WTC11 (cell line): ENCODE data around the gene PPP1R27. TPM values are rescaled to one million over a fixed set of nuclear protein-coding genes. Genes with fewer than 3 reads are reported as not detected.

ENCODE experiments used
- ATAC-seq: fragments of 200-7000 bp; cut with Tn5 transposase; 2 replicates; pipeline ENCODE4 v1.10.0; 2021; ENCODE audit warnings: mild to moderate bottlenecking, moderate library complexity
- CTCF ChIA-PET: fragments of 300-600 bp; sonication (Branson Sonifier 250); formaldehyde crosslinking; loops from one replicate; lab custom pipeline; 2021; ENCODE audit warnings: antibody characterized with exemption; lab: Charles Lee
- POLR2A ChIA-PET: fragments of 350-600 bp; sonication (Branson Sonifier 250); formaldehyde crosslinking; loops from one replicate; lab custom pipeline; 2021; ENCODE audit warnings: antibody characterized with exemption; lab: Charles Lee
- DNase-seq: peaks from one replicate; pipeline ENCODE4 v3.0.0; 2021; ENCODE audit warnings: low spot score
- H3K27ac Mint-ChIP-seq: 2 replicates; pipeline ENCODE4 v1.8.0; 2021; ENCODE audit warnings: mixed read lengths
- H3K27me3 Mint-ChIP-seq: 2 replicates; pipeline ENCODE4 v1.8.0; 2021; ENCODE audit warnings: low read depth, mild to moderate bottlenecking, moderate library complexity, mixed read lengths
- H3K36me3 Mint-ChIP-seq: 2 replicates; pipeline ENCODE4 v1.8.0; 2021; ENCODE audit warnings: mixed read lengths
- H3K4me1 Mint-ChIP-seq: 2 replicates; pipeline ENCODE4 v1.8.0; 2022; ENCODE audit warnings: mixed read lengths
- H3K4me3 Mint-ChIP-seq: 2 replicates; pipeline ENCODE4 v1.8.0; 2021; ENCODE audit warnings: mild to moderate bottlenecking, moderate library complexity, mixed read lengths
- H3K9me3 Mint-ChIP-seq: 2 replicates; pipeline ENCODE4 v1.8.0; 2021; ENCODE audit warnings: mixed read lengths
- FOXK1 ChIP-seq: sonication (generic); formaldehyde crosslinking; IDR thresholded peaks from 2 replicates; pipeline ENCODE4 v1.8.0; 2022; ENCODE audit warnings: mild to moderate bottlenecking, moderate library complexity, missing genetic modification reagents
- GTF2I ChIP-seq: fragments of 250-450 bp; sonication (Bioruptor Pico); conservative IDR thresholded peaks from 2 replicates; pipeline ENCODE4 v1.4.0; 2021; ENCODE audit warnings: mild to moderate bottlenecking
- NFATC4 ChIP-seq: fragments of 250-450 bp; sonication (Bioruptor Pico); IDR thresholded peaks from 2 replicates; pipeline ENCODE4 v1.9.0; 2021; ENCODE audit warnings: mild to moderate bottlenecking
- NFE2L1 ChIP-seq: sonication (generic); formaldehyde crosslinking; IDR thresholded peaks from 2 replicates; pipeline ENCODE4 v1.8.1; 2023; ENCODE audit warnings: missing genetic modification reagents
- NR1H2 ChIP-seq: sonication (generic); formaldehyde crosslinking; IDR thresholded peaks from 2 replicates; pipeline ENCODE4 v1.9.0; 2021; ENCODE audit warnings: mild to moderate bottlenecking, moderate library complexity, missing genetic modification reagents
- RORB ChIP-seq: fragments of 250-450 bp; sonication (Bioruptor Pico); IDR thresholded peaks from 2 replicates; pipeline ENCODE4 v1.9.0; 2021; ENCODE audit warnings: mild to moderate bottlenecking
- SMAD3 ChIP-seq: sonication (generic); formaldehyde crosslinking; IDR thresholded peaks from 2 replicates; pipeline ENCODE4 v1.8.0; 2022; ENCODE audit warnings: missing genetic modification reagents, mild to moderate bottlenecking, borderline replicate concordance
- TEAD1 ChIP-seq: sonication (generic); formaldehyde crosslinking; IDR thresholded peaks from 2 replicates; pipeline ENCODE4 v1.8.0; 2022; ENCODE audit warnings: mild to moderate bottlenecking, missing genetic modification reagents
- ZBTB43 ChIP-seq: sonication (generic); formaldehyde crosslinking; IDR thresholded peaks from 2 replicates; pipeline ENCODE4 v1.8.1; 2023; ENCODE audit warnings: mild to moderate bottlenecking, missing genetic modification reagents
- ZNF121 ChIP-seq: sonication (generic); formaldehyde crosslinking; IDR thresholded peaks from 2 replicates; pipeline ENCODE4 v1.8.0; 2023; ENCODE audit warnings: missing genetic modification reagents
- total RNA-seq: library from RNA; stranded (reverse); gene quantifications from 3 replicates; pipeline ENCODE4 v1.2.3, GENCODE V29; 2021
- TF ChIP-seq, protein P1 (sequence below): sonication (generic); formaldehyde crosslinking; IDR thresholded peaks from 2 replicates; pipeline ENCODE4 v1.8.1; 2023; ENCODE audit warnings: mild to moderate bottlenecking, missing genetic modification reagents, moderate library complexity
- TF ChIP-seq, protein P2 (sequence below): sonication (generic); formaldehyde crosslinking; IDR thresholded peaks from 2 replicates; pipeline ENCODE4 v1.8.1; 2022; ENCODE audit warnings: low read depth, missing genetic modification reagents, borderline replicate concordance
- TF ChIP-seq, protein P3 (sequence below): sonication (generic); formaldehyde crosslinking; IDR thresholded peaks from 2 replicates; pipeline ENCODE4 v1.8.1; 2022; ENCODE audit warnings: low read depth, mild to moderate bottlenecking, moderate library complexity, missing genetic modification reagents, borderline replicate concordance
- TF ChIP-seq, protein P4 (sequence below): sonication (generic); formaldehyde crosslinking; IDR thresholded peaks from 2 replicates; pipeline ENCODE4 v1.8.0; 2022; ENCODE audit warnings: mild to moderate bottlenecking, missing genetic modification reagents
- TF ChIP-seq, protein P5 (sequence below): sonication (generic); formaldehyde crosslinking; IDR thresholded peaks from 2 replicates; pipeline ENCODE4 v1.8.1; 2023; ENCODE audit warnings: mild to moderate bottlenecking, moderate library complexity, missing genetic modification reagents
- TF ChIP-seq, protein P6 (sequence below): sonication (generic); formaldehyde crosslinking; IDR thresholded peaks from 2 replicates; pipeline ENCODE4 v1.8.1; 2022; ENCODE audit warnings: mild to moderate bottlenecking, moderate library complexity, missing genetic modification reagents
- TF ChIP-seq, protein P7 (sequence below): sonication (generic); formaldehyde crosslinking; conservative IDR thresholded peaks from 2 replicates; pipeline ENCODE4 v1.8.1; 2023; ENCODE audit warnings: mild to moderate bottlenecking, low read depth, missing genetic modification reagents, moderate library complexity

The PPP1R27 gene
- total RNA-seq, 1 experiment from 2014 or later = not detected

DNA sequence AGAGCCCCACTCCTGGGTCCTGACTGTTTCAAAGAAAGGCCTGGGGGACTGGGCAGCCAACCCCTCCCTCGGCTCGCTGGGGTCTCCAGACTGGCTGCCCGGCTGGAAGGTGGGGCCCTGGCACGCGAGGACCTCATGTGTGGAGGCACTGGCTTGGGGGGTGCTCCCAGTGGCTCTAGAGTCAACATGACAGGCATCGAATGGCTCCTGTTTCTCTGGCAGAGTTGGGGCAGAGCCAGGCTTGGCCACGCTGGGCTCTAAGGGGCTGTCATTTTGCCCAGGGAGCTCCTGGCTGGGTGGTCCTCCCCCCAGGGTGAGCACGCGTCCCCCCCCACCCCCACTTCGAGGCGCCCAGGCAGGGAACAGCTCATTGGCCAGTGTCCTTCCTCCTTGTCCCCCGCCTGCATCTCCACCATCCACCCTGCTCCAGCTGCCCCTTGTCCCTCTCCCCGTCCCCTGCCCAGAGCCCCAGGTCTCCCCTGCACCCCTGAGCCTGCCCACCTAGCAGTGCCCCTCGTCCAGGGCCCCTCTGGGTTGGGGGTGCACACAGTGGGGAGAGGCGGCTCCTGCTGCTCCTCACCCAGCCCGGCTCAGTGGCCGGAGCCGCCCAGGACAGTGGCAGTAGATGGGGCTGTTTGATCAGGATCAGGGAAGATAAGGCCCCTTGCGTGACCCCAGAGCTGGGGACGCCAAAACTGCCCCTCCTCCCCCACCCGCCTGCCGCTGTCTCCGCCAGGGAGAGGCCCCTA lies 28.2 kb downstream of the PPP1R27 start:
- Mint-ChIP-seq H3K27ac (no peak overlapping the region), H3K36me3 (no peaks in the 10 kb centered on the region), H3K4me1 (no peaks in the 10 kb centered on the region), H3K4me3 (no peak overlapping the region), H3K9me3 (no peaks in the 10 kb centered on the region), H3K27me3 (peaks cover 47% of the 10 kb centered on the region)
- no peak for TF ChIP-seq NFE2L1 (CRISPR knock-in tag)
- TF ChIP-seq, protein P1, sequence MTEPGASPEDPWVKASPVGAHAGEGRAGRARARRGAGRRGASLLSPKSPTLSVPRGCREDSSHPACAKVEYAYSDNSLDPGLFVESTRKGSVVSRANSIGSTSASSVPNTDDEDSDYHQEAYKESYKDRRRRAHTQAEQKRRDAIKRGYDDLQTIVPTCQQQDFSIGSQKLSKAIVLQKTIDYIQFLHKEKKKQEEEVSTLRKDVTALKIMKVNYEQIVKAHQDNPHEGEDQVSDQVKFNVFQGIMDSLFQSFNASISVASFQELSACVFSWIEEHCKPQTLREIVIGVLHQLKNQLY = no peak
- TF ChIP-seq GTF2I = no peak
- no peak for TF ChIP-seq TEAD1
- TF ChIP-seq, protein P2, sequence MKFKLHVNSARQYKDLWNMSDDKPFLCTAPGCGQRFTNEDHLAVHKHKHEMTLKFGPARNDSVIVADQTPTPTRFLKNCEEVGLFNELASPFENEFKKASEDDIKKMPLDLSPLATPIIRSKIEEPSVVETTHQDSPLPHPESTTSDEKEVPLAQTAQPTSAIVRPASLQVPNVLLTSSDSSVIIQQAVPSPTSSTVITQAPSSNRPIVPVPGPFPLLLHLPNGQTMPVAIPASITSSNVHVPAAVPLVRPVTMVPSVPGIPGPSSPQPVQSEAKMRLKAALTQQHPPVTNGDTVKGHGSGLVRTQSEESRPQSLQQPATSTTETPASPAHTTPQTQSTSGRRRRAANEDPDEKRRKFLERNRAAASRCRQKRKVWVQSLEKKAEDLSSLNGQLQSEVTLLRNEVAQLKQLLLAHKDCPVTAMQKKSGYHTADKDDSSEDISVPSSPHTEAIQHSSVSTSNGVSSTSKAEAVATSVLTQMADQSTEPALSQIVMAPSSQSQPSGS (CRISPR knock-in tag) = no peak
- POLR2A ChIA-PET = no interaction called here
- CTCF ChIA-PET = interaction anchor here (0.7 to 3.8 kb wide), 5 partner anchors 14 to 224 kb away, joined by 3 to 18 read pairs (median 7); no protein-coding TSS in a partner anchor
- ATAC-seq (peak; percentile 8; the same call in 1 of the 2 replicates), DNase-seq (no peak)

GRCh38 chr17:81805707-81806460 lies 29.0 kb downstream of the PPP1R27 start:
- H3K27me3 Mint-ChIP-seq = peaks cover 54% of the 10 kb centered on the region
- no peaks in the 10 kb centered on the region for H3K4me1 Mint-ChIP-seq
- H3K4me3 Mint-ChIP-seq = no peak overlapping the region
- DNase-seq (no peak), ATAC-seq (no peak)
- ChIA-PET POLR2A (no interaction called here), CTCF (interaction anchor here (0.7 to 3.8 kb wide), 7 partner anchors 14 to 317 kb away, joined by 3 to 18 read pairs (median 3); no protein-coding TSS in a partner anchor)
- TF ChIP-seq ZBTB43 (no peak), FOXK1 (CRISPR knock-in tag) (no peak), RORB (CRISPR knock-in tag) (no peak), NR1H2 (CRISPR knock-in tag) (no peak), GTF2I (no peak), ZNF121 (CRISPR knock-in tag) (no peak), NFATC4 (CRISPR knock-in tag) (no peak), SMAD3 (CRISPR knock-in tag) (no peak)
- TF ChIP-seq, protein P3, sequence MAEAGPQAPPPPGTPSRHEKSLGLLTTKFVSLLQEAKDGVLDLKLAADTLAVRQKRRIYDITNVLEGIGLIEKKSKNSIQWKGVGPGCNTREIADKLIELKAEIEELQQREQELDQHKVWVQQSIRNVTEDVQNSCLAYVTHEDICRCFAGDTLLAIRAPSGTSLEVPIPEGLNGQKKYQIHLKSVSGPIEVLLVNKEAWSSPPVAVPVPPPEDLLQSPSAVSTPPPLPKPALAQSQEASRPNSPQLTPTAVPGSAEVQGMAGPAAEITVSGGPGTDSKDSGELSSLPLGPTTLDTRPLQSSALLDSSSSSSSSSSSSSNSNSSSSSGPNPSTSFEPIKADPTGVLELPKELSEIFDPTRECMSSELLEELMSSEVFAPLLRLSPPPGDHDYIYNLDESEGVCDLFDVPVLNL (CRISPR knock-in tag) = no peak
- TF ChIP-seq, protein P4, sequence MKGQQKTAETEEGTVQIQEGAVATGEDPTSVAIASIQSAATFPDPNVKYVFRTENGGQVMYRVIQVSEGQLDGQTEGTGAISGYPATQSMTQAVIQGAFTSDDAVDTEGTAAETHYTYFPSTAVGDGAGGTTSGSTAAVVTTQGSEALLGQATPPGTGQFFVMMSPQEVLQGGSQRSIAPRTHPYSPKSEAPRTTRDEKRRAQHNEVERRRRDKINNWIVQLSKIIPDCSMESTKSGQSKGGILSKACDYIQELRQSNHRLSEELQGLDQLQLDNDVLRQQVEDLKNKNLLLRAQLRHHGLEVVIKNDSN (CRISPR knock-in tag) = no peak
- TF ChIP-seq, protein P5, sequence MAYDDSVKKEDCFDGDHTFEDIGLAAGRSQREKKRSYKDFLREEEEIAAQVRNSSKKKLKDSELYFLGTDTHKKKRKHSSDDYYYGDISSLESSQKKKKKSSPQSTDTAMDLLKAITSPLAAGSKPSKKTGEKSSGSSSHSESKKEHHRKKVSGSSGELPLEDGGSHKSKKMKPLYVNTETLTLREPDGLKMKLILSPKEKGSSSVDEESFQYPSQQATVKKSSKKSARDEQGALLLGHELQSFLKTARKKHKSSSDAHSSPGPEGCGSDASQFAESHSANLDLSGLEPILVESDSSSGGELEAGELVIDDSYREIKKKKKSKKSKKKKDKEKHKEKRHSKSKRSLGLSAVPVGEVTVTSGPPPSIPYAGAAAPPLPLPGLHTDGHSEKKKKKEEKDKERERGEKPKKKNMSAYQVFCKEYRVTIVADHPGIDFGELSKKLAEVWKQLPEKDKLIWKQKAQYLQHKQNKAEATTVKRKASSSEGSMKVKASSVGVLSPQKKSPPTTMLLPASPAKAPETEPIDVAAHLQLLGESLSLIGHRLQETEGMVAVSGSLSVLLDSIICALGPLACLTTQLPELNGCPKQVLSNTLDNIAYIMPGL = no peak
- TF ChIP-seq, protein P6, sequence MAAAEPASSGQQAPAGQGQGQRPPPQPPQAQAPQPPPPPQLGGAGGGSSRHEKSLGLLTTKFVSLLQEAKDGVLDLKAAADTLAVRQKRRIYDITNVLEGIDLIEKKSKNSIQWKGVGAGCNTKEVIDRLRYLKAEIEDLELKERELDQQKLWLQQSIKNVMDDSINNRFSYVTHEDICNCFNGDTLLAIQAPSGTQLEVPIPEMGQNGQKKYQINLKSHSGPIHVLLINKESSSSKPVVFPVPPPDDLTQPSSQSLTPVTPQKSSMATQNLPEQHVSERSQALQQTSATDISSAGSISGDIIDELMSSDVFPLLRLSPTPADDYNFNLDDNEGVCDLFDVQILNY = no peak
- TF ChIP-seq, protein P7, sequence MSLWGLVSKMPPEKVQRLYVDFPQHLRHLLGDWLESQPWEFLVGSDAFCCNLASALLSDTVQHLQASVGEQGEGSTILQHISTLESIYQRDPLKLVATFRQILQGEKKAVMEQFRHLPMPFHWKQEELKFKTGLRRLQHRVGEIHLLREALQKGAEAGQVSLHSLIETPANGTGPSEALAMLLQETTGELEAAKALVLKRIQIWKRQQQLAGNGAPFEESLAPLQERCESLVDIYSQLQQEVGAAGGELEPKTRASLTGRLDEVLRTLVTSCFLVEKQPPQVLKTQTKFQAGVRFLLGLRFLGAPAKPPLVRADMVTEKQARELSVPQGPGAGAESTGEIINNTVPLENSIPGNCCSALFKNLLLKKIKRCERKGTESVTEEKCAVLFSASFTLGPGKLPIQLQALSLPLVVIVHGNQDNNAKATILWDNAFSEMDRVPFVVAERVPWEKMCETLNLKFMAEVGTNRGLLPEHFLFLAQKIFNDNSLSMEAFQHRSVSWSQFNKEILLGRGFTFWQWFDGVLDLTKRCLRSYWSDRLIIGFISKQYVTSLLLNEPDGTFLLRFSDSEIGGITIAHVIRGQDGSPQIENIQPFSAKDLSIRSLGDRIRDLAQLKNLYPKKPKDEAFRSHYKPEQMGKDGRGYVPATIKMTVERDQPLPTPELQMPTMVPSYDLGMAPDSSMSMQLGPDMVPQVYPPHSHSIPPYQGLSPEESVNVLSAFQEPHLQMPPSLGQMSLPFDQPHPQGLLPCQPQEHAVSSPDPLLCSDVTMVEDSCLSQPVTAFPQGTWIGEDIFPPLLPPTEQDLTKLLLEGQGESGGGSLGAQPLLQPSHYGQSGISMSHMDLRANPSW (CRISPR knock-in tag) = no peak
- H3K27ac Mint-ChIP-seq = no peak overlapping the region
- no peaks in the 10 kb centered on the region for H3K9me3 Mint-ChIP-seq
- H3K36me3 Mint-ChIP-seq = no peaks in the 10 kb centered on the region
